ENCODE data around the gene ARHGAP9. TPM values are rescaled to one million over a fixed set of nuclear protein-coding genes. Genes with fewer than 3 reads are reported as not detected.
A peak's percentile ranks its signal among the peaks of the same experiment; 100 is the strongest.

The ARHGAP9 gene
- total and polyA plus RNA-seq, 2 of the 8 experiments (the other 6 are each of a cell fraction or from before 2014, with no cell fraction given): 3.2 to 6.0 TPM

GRCh38 chr12:57452937-57453509 lies 26.6 kb downstream of the ARHGAP9 start (continued):
- TF ChIP-seq CTCF (IDR thresholded peaks at IDR 0.05; ENCODE audit: control extremely low read depth in 1 of 3, insufficient read depth in 1 of 3, low read depth in 1 of 3, low read length in 3 of 3) (peak in 2 of 3 experiments; percentile 97 to 99; a peak in 3 of 4 replicates), SIN3A (conservative IDR thresholded peaks at IDR 0.05 in 1 of 2, IDR thresholded peaks at IDR 0.05 in 1 of 2; ENCODE audit: low read depth in 1 of 2, low read length in 2 of 2) (peak in 1 of 2 experiments; percentile 69; a peak in 1 of 4 replicates), SAP30 (IDR thresholded peaks at IDR 0.05; ENCODE audit: insufficient read depth, insufficient replicate concordance, low read length) (no peak), ATF2 (IDR thresholded peaks at IDR 0.05; ENCODE audit: low read length) (no peak), HDAC2 (IDR thresholded peaks at IDR 0.05; ENCODE audit: borderline replicate concordance in 1 of 2, low read depth in 2 of 2, low read length in 2 of 2) (no peak), JUND (IDR thresholded peaks at IDR 0.05; ENCODE audit: low read length) (no peak), BCL11A (IDR thresholded peaks at IDR 0.05; ENCODE audit: low read depth in 2 of 2, low read length in 2 of 2) (no peak), TEAD4 (IDR thresholded peaks at IDR 0.05; ENCODE audit: low read depth, low read length) (no peak), SUZ12 (IDR thresholded peaks at IDR 0.05; ENCODE audit: low read length) (no peak), CBX8 (IDR thresholded peaks at IDR 0.05; ENCODE audit: borderline replicate concordance, low read depth, low read length) (no peak), GABPA (IDR thresholded peaks at IDR 0.05; ENCODE audit: borderline replicate concordance, insufficient read depth, low read length) (0 out of 2 replicates have a peak, but pooled peaks have one; percentile 32), YY1 (IDR thresholded peaks at IDR 0.05; ENCODE audit: low read depth, low read length) (0 out of 2 replicates have a peak, but pooled peaks have one; percentile 17)
- TF ChIP-seq, protein P1, sequence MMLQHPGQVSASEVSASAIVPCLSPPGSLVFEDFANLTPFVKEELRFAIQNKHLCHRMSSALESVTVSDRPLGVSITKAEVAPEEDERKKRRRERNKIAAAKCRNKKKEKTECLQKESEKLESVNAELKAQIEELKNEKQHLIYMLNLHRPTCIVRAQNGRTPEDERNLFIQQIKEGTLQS (IDR thresholded peaks at IDR 0.05; ENCODE audit: insufficient read depth, low read depth, low read length): no peak

All from H1 (cell line).